Measurements from ENCODE around the gene CROCC2.
A peak's percentile ranks its signal among the peaks of the same experiment; 100 is the strongest.

The CROCC2 gene

GRCh38 chr2:240981871-240982800 lies 76.0 kb downstream of the CROCC2 start:
- Mint-ChIP-seq H3K4me3 (no peak overlapping the region), H3K9me3 (no peaks in the 10 kb centered on the region), H3K27ac (no peak overlapping the region), H3K4me1 (peaks cover 15% of the 10 kb centered on the region), H3K36me3 (no peaks in the 10 kb centered on the region), H3K27me3 (peaks cover 43% of the 10 kb centered on the region)
- no peak for ATAC-seq

- H3K27ac Mint-ChIP-seq: no peak overlapping the region
- H3K36me3 Mint-ChIP-seq: no peaks in the 10 kb centered on the region
- H3K9me3 Mint-ChIP-seq: no peaks in the 10 kb centered on the region
- peaks cover 20% of the 10 kb centered on the region for H3K4me1 Mint-ChIP-seq
- H3K4me3 Mint-ChIP-seq: no peak overlapping the region
- ATAC-seq: no peak
- peaks cover 43% of the 10 kb centered on the region for H3K27me3 Mint-ChIP-seq
These were observed 76.7 kb downstream of the CROCC2 start for GRCh38 chr2:240982821-240983281.

- peaks cover 43% of the 10 kb centered on the region for H3K27me3 Mint-ChIP-seq
- no peak overlapping the region for H3K27ac Mint-ChIP-seq
These were observed 77.3 kb downstream of the CROCC2 start for GRCh38 chr2:240983361-240983995.

GRCh38 chr2:240983996-240984498 lies 77.9 kb downstream of the CROCC2 start:
- H3K4me3 Mint-ChIP-seq: no peak overlapping the region
- H3K27me3 Mint-ChIP-seq: peaks cover 43% of the 10 kb centered on the region
- no peak overlapping the region for H3K27ac Mint-ChIP-seq
- no peak for ATAC-seq
- peaks cover 20% of the 10 kb centered on the region for H3K4me1 Mint-ChIP-seq
- no peaks in the 10 kb centered on the region for H3K9me3 Mint-ChIP-seq
- no peaks in the 10 kb centered on the region for H3K36me3 Mint-ChIP-seq

More at GRCh38 chr2:240983361-240983995, 77.3 kb downstream of the CROCC2 start:
- Mint-ChIP-seq H3K36me3 (no peaks in the 10 kb centered on the region), H3K9me3 (no peaks in the 10 kb centered on the region), H3K4me3 (no peak overlapping the region), H3K4me1 (peaks cover 20% of the 10 kb centered on the region)
- peak; percentile 82 for ATAC-seq

GRCh38 chr2:240985881-240986786 lies 80.0 kb downstream of the CROCC2 start:
- Mint-ChIP-seq H3K9me3 (no peaks in the 10 kb centered on the region), H3K27ac (no peak overlapping the region), H3K36me3 (no peaks in the 10 kb centered on the region), H3K4me3 (no peak overlapping the region), H3K4me1 (peaks cover 20% of the 10 kb centered on the region), H3K27me3 (peaks cover 42% of the 10 kb centered on the region)
- ATAC-seq: no peak

- Mint-ChIP-seq H3K27ac (no peak overlapping the region), H3K36me3 (no peaks in the 10 kb centered on the region), H3K4me1 (peaks cover 20% of the 10 kb centered on the region), H3K27me3 (peaks cover 38% of the 10 kb centered on the region), H3K9me3 (no peaks in the 10 kb centered on the region), H3K4me3 (no peak overlapping the region)
- ATAC-seq: no peak
These were observed 80.8 kb downstream of the CROCC2 start for GRCh38 chr2:240986787-240987411.

GRCh38 chr2:240987588-240987987 lies 81.5 kb downstream of the CROCC2 start:
- Mint-ChIP-seq H3K36me3 (no peaks in the 10 kb centered on the region), H3K27ac (no peak overlapping the region)
- no peak for ATAC-seq

GRCh38 chr2:240988146-240988545 lies 82.0 kb downstream of the CROCC2 start:
- Mint-ChIP-seq H3K4me3 (no peak overlapping the region), H3K9me3 (no peaks in the 10 kb centered on the region), H3K27me3 (peaks cover 38% of the 10 kb centered on the region), H3K4me1 (peaks cover 15% of the 10 kb centered on the region), H3K36me3 (no peaks in the 10 kb centered on the region), H3K27ac (no peak overlapping the region)
- no peak for ATAC-seq

More at GRCh38 chr2:240987588-240987987, 81.5 kb downstream of the CROCC2 start:
- Mint-ChIP-seq H3K4me3 (no peak overlapping the region), H3K27me3 (peaks cover 38% of the 10 kb centered on the region), H3K9me3 (no peaks in the 10 kb centered on the region), H3K4me1 (peaks cover 20% of the 10 kb centered on the region)

- H3K4me1 Mint-ChIP-seq: peaks cover 9% of the 10 kb centered on the region
- peaks cover 38% of the 10 kb centered on the region for H3K27me3 Mint-ChIP-seq
- no peaks in the 10 kb centered on the region for H3K9me3 Mint-ChIP-seq
- no peaks in the 10 kb centered on the region for H3K36me3 Mint-ChIP-seq
- ATAC-seq: peak; percentile 3
- H3K27ac Mint-ChIP-seq: no peak overlapping the region
- no peak overlapping the region for H3K4me3 Mint-ChIP-seq
These were observed 82.6 kb downstream of the CROCC2 start for GRCh38 chr2:240988571-240989271.

- ATAC-seq: no peak
- no peak overlapping the region for H3K4me3 Mint-ChIP-seq
- H3K36me3 Mint-ChIP-seq: no peaks in the 10 kb centered on the region
- H3K9me3 Mint-ChIP-seq: no peaks in the 10 kb centered on the region
- H3K27me3 Mint-ChIP-seq: peaks cover 37% of the 10 kb centered on the region
- H3K4me1 Mint-ChIP-seq: peaks cover 5% of the 10 kb centered on the region
- no peak overlapping the region for H3K27ac Mint-ChIP-seq
These were observed 83.5 kb downstream of the CROCC2 start for GRCh38 chr2:240989451-240990265.

GRCh38 chr2:240990266-240990529 lies 84.1 kb downstream of the CROCC2 start:
- H3K27me3 Mint-ChIP-seq: peaks cover 41% of the 10 kb centered on the region
- no peak for ATAC-seq
- no peaks in the 10 kb centered on the region for H3K36me3 Mint-ChIP-seq
- H3K4me3 Mint-ChIP-seq: no peak overlapping the region
- no peaks in the 10 kb centered on the region for H3K9me3 Mint-ChIP-seq
- peaks cover 5% of the 10 kb centered on the region for H3K4me1 Mint-ChIP-seq
- H3K27ac Mint-ChIP-seq: no peak overlapping the region

GRCh38 chr2:240990726-240991377 lies 84.7 kb downstream of the CROCC2 start:
- peaks cover 5% of the 10 kb centered on the region for H3K4me1 Mint-ChIP-seq
- H3K9me3 Mint-ChIP-seq: no peaks in the 10 kb centered on the region
- H3K4me3 Mint-ChIP-seq: no peak overlapping the region
- H3K36me3 Mint-ChIP-seq: no peaks in the 10 kb centered on the region
- H3K27me3 Mint-ChIP-seq: peaks cover 40% of the 10 kb centered on the region
- ATAC-seq: no peak
- H3K27ac Mint-ChIP-seq: no peak overlapping the region
